GM12801 (cell line): ENCODE results near the gene ZNF213.

Experiments used
- CTCF ChIP-seq: IDR thresholded peaks from one replicate; pipeline ENCODE4 v1.5.1; 2011; ENCODE audit warnings: control low read depth; ENCODE audit not compliant: insufficient read length; ENCODE audit errors: extremely low read depth

Gene ZNF213

GRCh38 chr16:3145151-3145550 lies 10.3 kb downstream of the ZNF213 start:
- no peak for TF ChIP-seq CTCF

- TF ChIP-seq CTCF: no peak
Observed at GRCh38 chr16:3145660-3146059, 10.8 kb downstream of the ZNF213 start.

- no peak for TF ChIP-seq CTCF
Observed at GRCh38 chr16:3147046-3147756, 12.4 kb downstream of the ZNF213 start.

GRCh38 chr16:3147757-3148104 lies 12.9 kb downstream of the ZNF213 start:
- no peak for TF ChIP-seq CTCF

- TF ChIP-seq CTCF: no peak
Observed at GRCh38 chr16:3148256-3149192, 13.7 kb downstream of the ZNF213 start.

- no peak for TF ChIP-seq CTCF
Observed at GRCh38 chr16:3149193-3149530, 14.3 kb downstream of the ZNF213 start.

GRCh38 chr16:3149630-3150345 lies 15.0 kb downstream of the ZNF213 start:
- TF ChIP-seq CTCF: no peak
